HCT116 (cell line): ENCODE measurements around the gene TMF1. TPM values are rescaled to one million over a fixed set of nuclear protein-coding genes. Genes with fewer than 3 reads are reported as not detected.

ENCODE experiments used
- ATAC-seq: fragments of 200-7000 bp; cut with Tn5 transposase; 2 replicates; pipeline ENCODE4 v1.9.1; 2020; ENCODE audit warnings: mild to moderate bottlenecking, moderate library complexity
- Bru-seq: library from RNA; stranded (reverse); fragments of 400-500 nt; gene quantifications from one replicate; lab custom pipeline; 2021; lab: Mats Ljungman, UMichigan
- BruChase-seq, 2 experiments: library from RNA; stranded (reverse); fragments of 400-500 nt; gene quantifications; one replicate each; lab custom pipeline; 2021; lab: Mats Ljungman, UMichigan
- BruUV-seq: library from RNA; stranded (reverse); fragments of 400-500 nt; replicated peaks from 2 replicates; lab custom pipeline; 2021; lab: Mats Ljungman, UMichigan
- CTCF ChIA-PET: fragments of 300-600 bp; sonication (Branson Sonifier 250); formaldehyde crosslinking; loops from one replicate; lab custom pipeline; 2021; ENCODE audit warnings: antibody characterized with exemption; lab: Charles Lee
- POLR2A ChIA-PET: fragments of 300-600, 350-600 bp; sonication (Branson Sonifier 250); formaldehyde crosslinking; loops from one replicate; lab custom pipeline; 2021; ENCODE audit warnings: antibody characterized with exemption; lab: Charles Lee
- RAD21 ChIA-PET, 2 experiments: fragments of 300-600 bp; sonication (Branson Sonifier 250); formaldehyde crosslinking; loops; one replicate each; lab custom pipeline; 2023; ENCODE audit warnings: low total read pairs in 2 of 2; ENCODE audit not compliant: uncharacterized antibody in 2 of 2, unreplicated experiment in 2 of 2, low non-redundant PET in 1 of 2; lab: Charles Lee
- DNase-seq: peaks from one replicate; pipeline ENCODE4 v3.0.0-alpha.2; 2010; ENCODE audit warnings: low read depth, low spot score
- H2AFZ ChIP-seq: fragments of 200-600 bp; shearing (Covaris generic), sonication (generic); 2 replicates; pipeline ENCODE4 v1.6.1; 2017; ENCODE audit warnings: low read depth, mixed run types, mixed read lengths, antibody characterized with exemption, low read length; ENCODE audit not compliant: poor library complexity, severe bottlenecking
- H3K27ac ChIP-seq: 2 replicates; pipeline ENCODE4 v1.5.1; 2012; ENCODE audit warnings: low read depth, low read length
- H3K27me3 ChIP-seq: fragments of 200-600 bp; sonication (generic); 2 replicates; pipeline ENCODE4 v1.6.1; 2016; ENCODE audit warnings: mixed run types, low read length, mixed read lengths; ENCODE audit not compliant: insufficient read depth
- H3K36me3 ChIP-seq, 2 experiments: fragments of 200-500 bp in 1 of 2; fragments of 200-600 bp in 1 of 2; sonication (Bioruptor generic) in 1 of 2; sonication (generic) in 1 of 2; 2 replicates each; pipeline versions ENCODE4 v1.5.1 to v1.6.1; 2014 to 2016; ENCODE audit warnings: low read length in 2 of 2, inconsistent platforms in 1 of 2, mixed read lengths in 1 of 2, mixed run types in 1 of 2; ENCODE audit not compliant: insufficient read depth in 2 of 2, control insufficient read depth in 1 of 2
- H3K4me1 ChIP-seq, 2 experiments: fragments of 200-600 bp in 1 of 2; sonication (generic) in 1 of 2; 2 replicates each; pipeline versions ENCODE4 v1.5.1 to v1.6.1; 2012 to 2017; ENCODE audit warnings: low read length in 2 of 2, inconsistent platforms in 1 of 2, mild to moderate bottlenecking in 1 of 2, mixed read lengths in 1 of 2, mixed run types in 1 of 2, moderate library complexity in 1 of 2; ENCODE audit not compliant: insufficient read depth in 2 of 2, control insufficient read depth in 1 of 2
- H3K4me2 ChIP-seq: fragments of 200-600 bp; sonication (generic); 2 replicates; pipeline ENCODE4 v1.6.1; 2017; ENCODE audit warnings: mixed run types, low read length, mixed read lengths
- H3K4me3 ChIP-seq, 2 experiments: fragments of 200-600 bp in 1 of 2; sonication (generic) in 1 of 2; replicated peaks in 1 of 2; 2 replicates each; pipeline ENCODE4 v1.5.1; 2011 to 2016; ENCODE audit warnings: low read length in 2 of 2, control low read depth in 1 of 2, low read depth in 1 of 2, mild to moderate bottlenecking in 1 of 2, mixed read lengths in 1 of 2, mixed run types in 1 of 2
- H3K79me2 ChIP-seq: fragments of 200-600 bp; sonication (generic); 2 replicates; pipeline ENCODE4 v1.6.1; 2017; ENCODE audit warnings: mild to moderate bottlenecking, mixed run types, low read length, moderate library complexity, mixed read lengths; ENCODE audit not compliant: insufficient read depth
- H3K9ac ChIP-seq: fragments of 200-600 bp; sonication (generic); 2 replicates; pipeline ENCODE4 v1.6.1; 2016; ENCODE audit warnings: low read length, mixed read lengths
- H3K9me2 ChIP-seq: fragments of 200-600 bp; sonication (generic), shearing (Covaris generic); 2 replicates; pipeline ENCODE4 v1.6.1; 2017; ENCODE audit warnings: mixed run types, mild to moderate bottlenecking, moderate library complexity; ENCODE audit not compliant: insufficient read depth
- H3K9me3 ChIP-seq, 2 experiments: fragments of 200-500 bp in 1 of 2; fragments of 200-600 bp in 1 of 2; sonication (Bioruptor generic) in 1 of 2; sonication (generic) in 1 of 2; 2 replicates each; pipeline ENCODE4 v1.6.1; 2014 to 2017; ENCODE audit warnings: low read length in 2 of 2, mixed read lengths in 2 of 2, inconsistent platforms in 1 of 2, low read depth in 1 of 2, mild to moderate bottlenecking in 1 of 2, mixed run types in 1 of 2, moderate library complexity in 1 of 2; ENCODE audit not compliant: control insufficient read depth in 1 of 2, insufficient read depth in 1 of 2
- H4K20me1 ChIP-seq: fragments of 200-600 bp; sonication (generic), shearing (Covaris generic); 2 replicates; pipeline ENCODE4 v1.6.1; 2017; ENCODE audit warnings: mixed run types, mild to moderate bottlenecking, moderate library complexity; ENCODE audit not compliant: insufficient read depth
- CBX3 ChIP-seq: IDR thresholded peaks from 2 replicates; pipeline ENCODE4 v1.6.1; 2012; ENCODE audit warnings: low read depth
- CEBPB ChIP-seq: IDR thresholded peaks from 2 replicates; pipeline ENCODE4 v1.6.1; 2012; ENCODE audit warnings: low read depth
- CTCF ChIP-seq, 3 experiments: fragments of 200-600 bp in 1 of 3; sonication (generic) in 1 of 3; IDR thresholded peaks in 2 of 3; conservative IDR thresholded peaks in 1 of 3; 2 replicates each; pipeline ENCODE4 v1.5.1; 2012 to 2017; ENCODE audit warnings: low read depth in 2 of 3, low read length in 2 of 3, antibody characterized with exemption in 1 of 3, borderline replicate concordance in 1 of 3, control low read depth in 1 of 3, mild to moderate bottlenecking in 1 of 3, mixed read lengths in 1 of 3, mixed run types in 1 of 3, moderate library complexity in 1 of 3; ENCODE audit not compliant: insufficient read depth in 1 of 3
- EGR1 ChIP-seq: IDR thresholded peaks from 2 replicates; pipeline ENCODE4 v1.6.1; 2012; ENCODE audit warnings: low read depth
- ELF1 ChIP-seq: IDR thresholded peaks from 2 replicates; pipeline ENCODE4 v1.6.1; 2012; ENCODE audit warnings: low read depth, borderline replicate concordance
- EZH2 ChIP-seq: fragments of 200-600 bp; sonication (generic); IDR thresholded peaks from 2 replicates; pipeline ENCODE4 v1.6.1; 2017; ENCODE audit warnings: antibody characterized with exemption, mixed run types
- POLR2A ChIP-seq: IDR thresholded peaks from 2 replicates; pipeline ENCODE4 v1.7.0; 2011; ENCODE audit warnings: borderline replicate concordance; ENCODE audit not compliant: insufficient read depth, insufficient read length; ENCODE audit errors: extremely low read depth
- POLR2AphosphoS5 ChIP-seq: IDR thresholded peaks from 2 replicates; pipeline ENCODE4 v1.6.1; 2011; ENCODE audit warnings: mild to moderate bottlenecking, low read depth, low read length, moderate library complexity
- SIN3A ChIP-seq: IDR thresholded peaks from 2 replicates; pipeline ENCODE4 v1.6.1; 2012; ENCODE audit warnings: low read depth
- SRF ChIP-seq: IDR thresholded peaks from 2 replicates; pipeline ENCODE4 v1.6.1; 2012; ENCODE audit warnings: low read depth
- TCF7L2 ChIP-seq: IDR thresholded peaks from 2 replicates; pipeline ENCODE4 v1.7.0; 2011; ENCODE audit warnings: borderline replicate concordance, inconsistent platforms; ENCODE audit not compliant: insufficient read depth, insufficient read length; ENCODE audit errors: extremely low read depth
- YY1 ChIP-seq: IDR thresholded peaks from 2 replicates; pipeline ENCODE4 v1.6.1; 2011; ENCODE audit warnings: low read length, low read depth, moderate library complexity, mild to moderate bottlenecking; ENCODE audit not compliant: insufficient replicate concordance; ENCODE audit errors: extremely low read depth
- ZFX ChIP-seq: fragments of 450-650 bp; IDR thresholded peaks from 2 replicates; pipeline ENCODE4 v1.6.1; 2017
- ZNF274 ChIP-seq: fragments of 200-500 bp; sonication (Bioruptor generic); IDR thresholded peaks from 2 replicates; pipeline ENCODE4 v1.6.1; 2014; ENCODE audit warnings: mild to moderate bottlenecking, low read depth, low read length, inconsistent platforms
- intact Hi-C: fragments of 100-400 bp; cut with micrococcal nuclease; formaldehyde crosslinking; loops from 2 replicates; pipeline ENCODE4 v1.10.0; 2022
- long read RNA-seq: library from polyadenylated mRNA; unstranded; transcript quantifications from one replicate; pipeline ENCODE4 v2.0.0, GENCODE V29; 2021; ENCODE audit not compliant: unreplicated experiment
- polyA plus RNA-seq: library from polyadenylated mRNA; unstranded; fragments of >200 nt; gene quantifications from 2 replicates; pipeline ENCODE4 v1.2.1, GENCODE V29; 2012; ENCODE audit warnings: missing spikeins
- total RNA-seq: library from RNA; stranded (reverse); gene quantifications from one replicate; pipeline ENCODE4 v1.2.1, GENCODE V29; 2021; ENCODE audit not compliant: unreplicated experiment
- TF ChIP-seq, protein P1 (sequence below): IDR thresholded peaks from 2 replicates; pipeline ENCODE4 v1.6.1; 2012
- TF ChIP-seq, protein P2 (sequence below): IDR thresholded peaks from 2 replicates; pipeline ENCODE4 v1.6.1; 2011; ENCODE audit warnings: mild to moderate bottlenecking, low read length, moderate library complexity; ENCODE audit not compliant: insufficient replicate concordance; ENCODE audit errors: extremely low read depth
- TF ChIP-seq, protein P3 (sequence below): IDR thresholded peaks from 2 replicates; pipeline ENCODE4 v1.6.1; 2012

The TMF1 gene
- total RNA-seq = 27.3 TPM
- polyA plus RNA-seq = 16.6 and 29.0 TPM in 2 replicates
- percentile 89 among the genes with signal in this experiment for Bru-seq, nascent RNA
- percentile 94 among the genes with signal in this experiment for BruChase-seq, experiment 1, labeled RNA remaining after a 6-hour chase
- BruChase-seq, experiment 2, labeled RNA remaining after a 2-hour chase = percentile 92 among the genes with signal in this experiment
- long read RNA-seq, full-length matches to known transcripts = 25 of 65 reads
- long read RNA-seq, partial matches to known transcripts = 28 of 65 reads
- long read RNA-seq, other reads (novel, unspliced or antisense) = 12 of 65 reads

DNA sequence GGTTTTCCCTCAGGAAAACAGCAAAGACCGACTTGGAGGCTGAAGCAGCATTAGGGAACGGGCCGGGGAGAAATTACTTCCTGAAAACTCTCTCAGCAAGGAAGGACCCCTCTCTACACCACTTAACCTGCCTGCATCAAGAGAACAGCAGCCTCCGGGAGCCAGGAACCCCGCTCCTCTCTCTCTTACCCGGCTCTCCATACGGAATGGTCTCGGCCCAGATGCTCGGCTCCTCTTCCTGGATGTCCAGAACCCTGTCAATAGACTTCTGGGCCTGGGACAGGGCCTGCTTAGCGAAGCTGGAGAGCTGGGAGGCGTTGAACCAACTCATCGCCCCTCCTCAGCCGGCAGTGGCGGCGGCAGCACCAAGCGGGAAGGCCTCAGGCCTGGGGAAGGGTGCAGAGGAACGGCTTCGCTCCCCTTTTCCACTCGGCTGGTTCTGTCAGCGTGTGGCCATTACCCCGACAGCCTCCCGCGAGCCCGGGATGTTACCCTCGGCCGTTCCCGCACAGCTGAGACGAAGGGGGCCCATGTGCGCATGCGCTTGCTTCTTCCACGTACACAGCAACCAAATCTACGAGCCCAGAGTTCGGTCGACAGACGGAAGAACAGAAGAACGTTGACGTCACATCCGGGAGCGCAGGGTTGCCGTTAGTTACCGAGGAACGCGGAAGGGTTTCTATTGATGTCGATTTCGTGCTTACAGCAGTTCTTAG is at the start of gene TMF1:
TSS of gene TMF1 (minus strand) at position 578 of the 716 bp plus-strand sequence. CDS start at position 331, 247 bp downstream.
- RAD21 ChIA-PET = no interaction called here
- no peaks in the 10 kb centered on the region for H4K20me1 ChIP-seq
- POLR2A ChIA-PET = interaction anchor here (0.6 to 1.8 kb wide), 5 partner anchors 10 to 116 kb away, joined by 3 to 5 read pairs (median 3); partner anchors contain the start of gene ARL6IP5
- TF ChIP-seq EGR1 (no peak), TCF7L2 (peak; percentile 78), CTCF (IDR thresholded peaks at IDR 0.05 in 2 of 3, conservative IDR thresholded peaks at IDR 0.05 in 1 of 3; ENCODE audit: borderline replicate concordance in 1 of 3, insufficient read depth in 1 of 3, low read depth in 2 of 3, low read length in 2 of 3) (no peak), POLR2AphosphoS5 (peak; percentile 68; the same call in 1 of the 2 replicates), ZFX (peak; percentile 86), ZNF274 (no peak), CBX3 (no peak), SIN3A (peak; percentile 87), SRF (no peak), ELF1 (peak; percentile 89), YY1 (peak; percentile 53), CEBPB (no peak), EZH2 (no peak), POLR2A (no peak)
- TF ChIP-seq, protein P1, sequence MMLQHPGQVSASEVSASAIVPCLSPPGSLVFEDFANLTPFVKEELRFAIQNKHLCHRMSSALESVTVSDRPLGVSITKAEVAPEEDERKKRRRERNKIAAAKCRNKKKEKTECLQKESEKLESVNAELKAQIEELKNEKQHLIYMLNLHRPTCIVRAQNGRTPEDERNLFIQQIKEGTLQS = no peak
- TF ChIP-seq, protein P2, sequence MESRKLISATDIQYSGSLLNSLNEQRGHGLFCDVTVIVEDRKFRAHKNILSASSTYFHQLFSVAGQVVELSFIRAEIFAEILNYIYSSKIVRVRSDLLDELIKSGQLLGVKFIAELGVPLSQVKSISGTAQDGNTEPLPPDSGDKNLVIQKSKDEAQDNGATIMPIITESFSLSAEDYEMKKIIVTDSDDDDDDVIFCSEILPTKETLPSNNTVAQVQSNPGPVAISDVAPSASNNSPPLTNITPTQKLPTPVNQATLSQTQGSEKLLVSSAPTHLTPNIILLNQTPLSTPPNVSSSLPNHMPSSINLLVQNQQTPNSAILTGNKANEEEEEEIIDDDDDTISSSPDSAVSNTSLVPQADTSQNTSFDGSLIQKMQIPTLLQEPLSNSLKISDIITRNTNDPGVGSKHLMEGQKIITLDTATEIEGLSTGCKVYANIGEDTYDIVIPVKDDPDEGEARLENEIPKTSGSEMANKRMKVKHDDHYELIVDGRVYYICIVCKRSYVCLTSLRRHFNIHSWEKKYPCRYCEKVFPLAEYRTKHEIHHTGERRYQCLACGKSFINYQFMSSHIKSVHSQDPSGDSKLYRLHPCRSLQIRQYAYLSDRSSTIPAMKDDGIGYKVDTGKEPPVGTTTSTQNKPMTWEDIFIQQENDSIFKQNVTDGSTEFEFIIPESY = no peak
- TF ChIP-seq, protein P3, sequence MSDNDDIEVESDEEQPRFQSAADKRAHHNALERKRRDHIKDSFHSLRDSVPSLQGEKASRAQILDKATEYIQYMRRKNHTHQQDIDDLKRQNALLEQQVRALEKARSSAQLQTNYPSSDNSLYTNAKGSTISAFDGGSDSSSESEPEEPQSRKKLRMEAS = peak; percentile 71; the same call in 1 of the 2 replicates

More for the DNA sequence above, at the start of gene TMF1:
- intact Hi-C loops = loop anchor here (1.0 to 5.0 kb wide), 2 partner anchors 28 to 40 kb away; partner anchors contain the start of genes EOGT and UBA3
- Histone ChIP-seq H3K27ac (peak within 1 kb of the TSS; percentile 61), H3K79me2 (peaks cover 43% of the 10 kb centered on the region), H2AFZ (no peak within 1 kb of the TSS), H3K4me2 (peak within 1 kb of the TSS; percentile 90), H3K36me3 (peaks cover 20 to 27% of the 10 kb centered on the region in 2 experiments; a peak in 3 of 4 replicates), H3K4me1 (peaks cover 10 to 14% of the 10 kb centered on the region in 2 experiments), H3K27me3 (no peaks in the 10 kb centered on the region), H3K4me3 (peak within 1 kb of the TSS; percentile 81 to 87), H3K9me2 (no peaks in the 10 kb centered on the region), H3K9ac (peak within 1 kb of the TSS; percentile 85), H3K9me3 (no peaks in the 10 kb centered on the region)
- DNase-seq (peak; percentile 98), ATAC-seq (peak; percentile 90)
- BruUV-seq = TSS peak; percentile 45
- CTCF ChIA-PET = interaction anchor here (1.6 kb wide), 1 partner anchor 69 kb away, joined by 4 read pairs; no protein-coding TSS in a partner anchor
